Astrocyte of the spinal cord (primary cell): ENCODE measurements around the gene CADM1.

Experiments
- DNase-seq: peaks from one replicate; pipeline ENCODE4 v3.0.0; 2011; ENCODE audit warnings: low read depth, low spot score
- H3K4me3 ChIP-seq: 2 replicates; pipeline ENCODE4 v1.5.1; 2011; ENCODE audit warnings: low read depth, mild to moderate bottlenecking, low read length, moderate library complexity
- CTCF ChIP-seq: IDR thresholded peaks from 2 replicates; pipeline ENCODE4 v1.5.1; 2012; ENCODE audit warnings: low read depth, mild to moderate bottlenecking, low read length, inconsistent platforms
- in situ Hi-C: cut with HindIII; loops from 2 replicates; pipeline ENCODE4 v1.10.0; 2017; ENCODE audit warnings: low sequenced_read_pairs

CADM1 gene

GRCh38 chr11:115503083-115503885, 931 bp downstream of the CADM1 start:
- TF ChIP-seq CTCF = peak; percentile 52
- in situ Hi-C loops = no loop called here
- DNase-seq = peak; percentile 73
- H3K4me3 ChIP-seq = peak overlapping the region; percentile 64

GRCh38 chr11:115502636-115503082, 1.6 kb downstream of the CADM1 start:
- no peak for TF ChIP-seq CTCF
- in situ Hi-C loops = no loop called here
- DNase-seq = no peak
- H3K4me3 ChIP-seq = peak overlapping the region; percentile 64

- no peak for TF ChIP-seq CTCF
- in situ Hi-C loops = no loop called here
- DNase-seq = peak; percentile 30
- H3K4me3 ChIP-seq = peak overlapping the region; percentile 64
These were observed 2.2 kb downstream of the CADM1 start for GRCh38 chr11:115501893-115502589.

- in situ Hi-C loops = no loop called here
- no peak for DNase-seq
- H3K4me3 ChIP-seq = no peak overlapping the region
- TF ChIP-seq CTCF = no peak
These were observed 2.7 kb downstream of the CADM1 start for GRCh38 chr11:115501502-115501892.

- peak overlapping the region; percentile 7 for H3K4me3 ChIP-seq
- in situ Hi-C loops = no loop called here
- no peak for DNase-seq
- no peak for TF ChIP-seq CTCF
These were observed 3.4 kb downstream of the CADM1 start for GRCh38 chr11:115500547-115501501.

- no peak for TF ChIP-seq CTCF
- H3K4me3 ChIP-seq = no peak overlapping the region
- in situ Hi-C loops = no loop called here
- no peak for DNase-seq
These were observed 4.3 kb downstream of the CADM1 start for GRCh38 chr11:115499891-115500290.
